Jurkat, Clone E6-1 (cell line): ENCODE results near the gene TMIE.
"Not testable (repeated sequence)": the region's sequence is repeated elsewhere in the genome, so short reads cannot be mapped to it uniquely, and the experiment has no call there.

ENCODE experiments used
- DNase-seq: peaks from one replicate; pipeline ENCODE4 v3.0.0-alpha.2; 2011; ENCODE audit warnings: low read depth, low spot score
- H3K4me3 ChIP-seq: 2 replicates; pipeline ENCODE4 v1.5.1; 2011; ENCODE audit warnings: mild to moderate bottlenecking, low read length, control low read depth, moderate library complexity

TMIE gene

DNA sequence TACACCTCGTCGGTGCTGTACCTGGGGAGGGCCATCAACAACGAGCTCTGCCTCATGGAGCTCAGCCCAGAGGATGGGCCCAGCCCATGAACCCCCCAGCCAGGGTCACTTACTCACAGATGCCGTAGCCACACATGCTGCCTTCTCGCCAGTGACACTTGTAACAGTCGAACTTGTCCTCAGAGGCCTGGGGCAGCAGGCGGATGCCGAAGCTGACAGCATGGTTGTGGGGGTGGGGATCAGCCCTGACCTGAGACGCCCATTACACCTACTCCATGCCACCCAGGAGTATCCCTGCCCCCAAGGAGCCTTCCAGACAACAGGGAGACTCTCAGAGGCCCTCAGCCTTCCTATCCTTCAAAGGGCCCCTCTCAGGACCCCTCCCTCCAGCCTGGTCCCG lies 19.8 kb upstream of the TMIE start:
- H3K4me3 ChIP-seq, result no peak overlapping the region
- no peak for DNase-seq

DNA sequence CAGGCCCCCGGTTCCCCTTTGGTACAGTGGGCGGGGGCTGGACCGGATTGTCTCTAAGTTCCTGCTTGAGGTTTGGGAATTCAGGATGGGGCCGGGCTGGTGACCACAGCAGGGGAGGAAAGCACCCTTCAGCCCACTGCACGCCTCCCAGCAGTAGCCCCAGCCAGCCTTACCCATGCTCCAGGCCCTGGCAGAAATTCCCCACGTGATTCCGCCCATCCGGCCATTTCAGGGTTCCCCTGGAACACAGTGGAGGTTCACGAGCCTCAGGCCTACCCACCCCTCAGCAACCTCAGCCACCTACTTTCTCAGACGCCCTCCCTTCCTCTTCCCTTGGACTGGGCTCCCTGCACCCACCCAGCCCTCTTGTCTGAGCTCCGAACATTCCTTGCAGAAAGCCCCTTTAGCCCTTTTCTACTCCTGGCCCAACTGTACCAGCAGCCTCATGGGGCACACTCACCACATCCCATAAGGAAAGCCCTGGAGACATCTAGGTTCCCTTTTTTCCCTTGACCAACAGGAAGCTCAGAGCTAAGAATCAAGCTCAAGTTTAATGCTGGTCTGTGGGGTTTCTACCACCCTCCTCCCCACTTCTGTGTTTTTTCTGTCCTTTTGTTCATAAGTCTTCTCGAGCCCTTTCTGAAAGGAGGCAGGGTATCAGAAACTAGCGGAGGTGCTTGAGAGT lies 19.2 kb upstream of the TMIE start:
- H3K4me3 ChIP-seq, result no peak overlapping the region
- DNase-seq, result no peak

DNA sequence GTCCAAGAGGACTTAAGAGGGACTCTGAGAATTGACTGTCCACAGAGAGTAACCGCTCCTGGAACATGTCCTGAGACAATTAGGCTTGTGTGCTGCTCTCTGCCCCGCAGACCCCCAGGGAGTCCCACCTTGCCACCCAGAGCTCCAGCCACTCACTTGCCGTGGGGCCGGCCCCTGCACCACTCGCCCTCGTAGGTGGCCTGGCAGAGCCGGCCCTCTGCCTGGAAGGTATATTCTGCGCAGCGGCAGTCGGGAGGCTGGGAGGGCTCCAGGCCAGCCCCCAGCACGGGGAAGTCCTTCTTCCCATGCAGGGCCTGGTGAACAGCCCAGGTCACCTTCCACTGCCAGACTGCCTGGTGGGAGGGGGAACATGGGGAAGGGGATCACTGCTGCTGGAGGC lies 18.2 kb upstream of the TMIE start:
- H3K4me3 ChIP-seq, result no peak overlapping the region
- DNase-seq, result no peak

DNA sequence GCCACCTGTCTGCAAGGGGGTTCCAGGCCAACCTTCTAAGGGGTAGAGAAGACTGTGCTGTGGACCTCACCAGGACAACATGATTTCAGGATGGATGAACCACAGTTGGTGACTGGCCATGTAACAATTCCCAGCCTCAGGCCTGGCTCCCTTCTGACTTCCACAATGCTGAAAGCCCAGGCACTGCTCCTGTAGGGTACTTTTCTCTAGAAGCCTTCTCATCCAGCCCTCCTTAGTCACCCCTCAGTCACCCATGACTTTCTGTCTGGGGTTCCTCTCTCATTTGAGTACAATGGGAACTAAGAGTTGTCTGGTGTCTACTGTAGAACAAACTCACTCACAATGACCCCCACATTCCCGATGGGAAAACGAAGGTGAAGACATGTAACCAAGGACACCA lies 16.3 kb upstream of the TMIE start:
- DNase-seq, result no peak
- no peak overlapping the region for H3K4me3 ChIP-seq

DNA sequence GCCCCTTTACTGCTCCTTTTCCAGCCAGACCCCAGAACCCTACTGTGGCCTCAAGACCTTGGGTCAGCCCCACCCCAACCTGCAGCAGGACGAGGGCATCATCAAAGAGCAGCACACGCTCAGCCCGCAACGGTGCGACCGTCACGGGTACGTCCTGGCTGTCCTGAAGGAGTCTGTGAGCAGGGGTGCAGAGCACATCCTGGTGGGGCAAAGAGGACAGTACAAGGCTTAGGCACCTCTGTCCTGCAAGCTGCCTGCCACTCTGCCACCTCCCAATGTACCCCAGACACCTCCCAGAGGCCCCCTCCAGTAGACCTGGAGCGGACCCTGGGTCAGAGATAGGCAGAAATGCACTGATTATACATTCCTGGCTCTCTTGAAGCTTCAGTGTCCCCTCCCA lies 15.7 kb upstream of the TMIE start:
- DNase-seq, result no peak
- no peak overlapping the region for H3K4me3 ChIP-seq

DNA sequence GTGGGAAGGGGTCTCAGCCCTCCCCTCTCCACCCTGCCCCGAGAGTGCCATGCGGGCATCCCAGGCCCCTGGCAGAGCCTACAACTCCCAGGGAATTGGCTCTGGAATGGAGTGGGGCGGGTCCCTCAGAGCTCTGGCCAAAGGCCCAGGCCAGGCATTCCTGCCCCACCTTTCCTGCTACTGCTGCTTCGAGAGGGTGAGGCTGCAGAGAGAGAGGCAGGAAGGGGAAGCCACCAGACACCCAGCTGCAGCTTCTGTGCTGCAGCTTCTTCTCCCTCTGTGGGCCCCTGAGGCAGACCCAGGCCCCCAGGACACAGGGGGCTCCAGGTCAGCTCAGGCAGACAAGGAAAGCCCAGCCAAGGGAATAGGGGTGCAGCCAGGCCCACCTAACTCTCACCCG lies 10.4 kb upstream of the TMIE start:
- no peak overlapping the region for H3K4me3 ChIP-seq
- no peak for DNase-seq

DNA sequence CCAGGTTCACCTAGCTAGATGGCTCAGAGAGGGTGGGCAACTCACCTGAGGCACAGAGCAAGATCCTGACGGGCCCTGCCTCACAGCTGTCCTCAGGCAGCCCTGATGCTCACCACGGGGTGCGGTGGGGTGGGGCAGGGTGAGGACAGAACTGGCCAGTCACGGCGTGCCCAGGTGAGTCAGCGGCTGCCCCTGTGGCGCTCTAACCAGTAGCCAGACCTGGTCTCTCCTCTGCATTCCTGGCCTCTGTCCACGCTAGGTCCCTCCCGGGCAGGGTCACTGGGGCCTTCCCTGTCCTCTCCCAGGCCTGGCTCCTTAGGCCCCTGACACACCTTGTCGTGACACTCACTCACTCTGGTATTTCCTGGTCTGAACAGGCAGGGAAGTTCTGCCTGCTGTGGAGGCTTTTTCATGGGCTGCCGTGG lies 8.6 kb upstream of the TMIE start:
- no peak for DNase-seq
- H3K4me3 ChIP-seq, result no peak overlapping the region

DNA sequence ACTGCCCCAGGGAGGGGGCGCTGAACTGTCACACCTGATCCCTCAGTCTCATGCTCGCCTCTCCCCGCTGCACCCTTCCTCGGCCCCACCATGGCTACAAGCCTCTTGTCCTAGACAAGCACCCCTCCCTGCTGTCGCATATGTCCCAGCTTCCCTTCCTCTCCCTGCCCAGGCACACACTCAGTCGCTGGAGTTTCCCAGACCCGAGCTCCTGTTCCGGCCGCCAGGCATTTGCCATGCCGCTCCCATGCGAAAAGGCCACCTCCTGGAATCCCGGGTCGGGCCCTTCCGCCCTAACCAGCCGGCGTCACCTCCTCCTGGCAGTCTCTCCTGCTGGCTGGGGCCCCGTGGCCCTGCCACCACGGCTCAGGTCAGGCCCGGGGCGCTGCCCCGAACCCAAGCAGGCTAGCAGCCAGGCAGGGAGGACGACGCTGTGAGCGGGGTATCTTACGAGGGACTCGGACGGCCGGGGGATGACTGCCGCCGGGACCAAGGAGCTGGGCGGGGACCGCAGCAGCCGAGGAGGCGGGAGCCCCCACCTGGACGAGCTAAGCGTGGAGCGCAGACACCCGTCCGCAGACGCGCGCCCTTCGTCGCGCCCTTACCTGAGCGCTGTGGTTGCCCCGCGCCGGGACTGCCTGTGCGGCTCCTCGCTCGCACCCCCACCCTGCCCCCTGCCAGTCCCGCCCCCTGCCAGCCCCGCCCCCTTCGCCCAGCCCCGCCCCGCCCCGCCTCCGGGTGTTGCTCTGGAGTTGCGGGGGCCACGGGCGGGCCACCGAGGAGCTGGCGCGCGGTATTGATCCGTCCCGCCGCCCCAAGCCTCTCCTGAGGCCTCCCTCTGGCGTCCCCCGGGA lies 7.9 kb upstream of the TMIE start, which contains the start of gene ALS2CL:
ALS2CL (minus strand) TSS at position 642 of the 854 bp plus-strand sequence. CDS start 4,239 bp downstream, outside the sequence.
- DNase-seq, result peak; percentile 21
- peak within 1 kb of the TSS; percentile 46 for H3K4me3 ChIP-seq

DNA sequence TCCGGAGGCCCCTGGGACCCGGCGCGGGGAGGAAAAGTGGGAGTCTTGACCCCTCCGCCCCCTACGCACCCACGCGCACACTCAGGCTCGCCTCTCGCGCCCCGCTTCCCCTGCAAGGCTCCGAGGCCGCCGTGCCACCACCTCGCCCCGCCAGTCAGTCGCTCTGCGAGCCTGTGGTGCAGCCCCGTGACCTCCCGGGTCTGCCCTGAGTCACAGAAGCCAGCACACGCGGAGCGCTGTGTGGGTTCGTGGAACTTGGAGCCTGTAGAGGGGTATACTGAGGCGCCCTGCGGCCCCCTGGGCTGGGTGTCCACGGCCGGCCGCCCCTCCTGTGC lies 7.3 kb upstream of the TMIE start:
- DNase-seq, result no peak
- peak overlapping the region; percentile 16 for H3K4me3 ChIP-seq

DNA sequence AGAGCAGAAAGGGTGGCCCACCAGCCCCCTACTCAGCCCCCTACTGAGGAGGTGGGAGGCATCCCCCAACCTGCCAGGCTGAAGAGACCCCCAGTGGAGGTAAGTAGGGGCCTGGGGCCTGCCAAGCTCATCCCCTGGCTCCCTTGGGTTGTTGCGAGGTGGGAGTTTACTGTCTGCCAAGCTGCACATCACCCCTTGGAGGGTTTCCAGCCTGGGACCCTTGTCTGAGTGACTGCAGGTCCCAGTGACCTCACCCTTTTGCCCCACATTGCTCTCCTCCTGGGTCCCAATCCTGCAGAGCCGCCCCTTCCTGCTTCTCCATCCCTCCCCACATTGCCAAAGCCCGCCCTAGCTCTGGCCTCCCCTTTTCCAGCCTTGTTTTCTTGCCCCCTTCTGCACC lies 6.7 kb upstream of the TMIE start:
- H3K4me3 ChIP-seq, result no peak overlapping the region
- DNase-seq, result no peak

DNA sequence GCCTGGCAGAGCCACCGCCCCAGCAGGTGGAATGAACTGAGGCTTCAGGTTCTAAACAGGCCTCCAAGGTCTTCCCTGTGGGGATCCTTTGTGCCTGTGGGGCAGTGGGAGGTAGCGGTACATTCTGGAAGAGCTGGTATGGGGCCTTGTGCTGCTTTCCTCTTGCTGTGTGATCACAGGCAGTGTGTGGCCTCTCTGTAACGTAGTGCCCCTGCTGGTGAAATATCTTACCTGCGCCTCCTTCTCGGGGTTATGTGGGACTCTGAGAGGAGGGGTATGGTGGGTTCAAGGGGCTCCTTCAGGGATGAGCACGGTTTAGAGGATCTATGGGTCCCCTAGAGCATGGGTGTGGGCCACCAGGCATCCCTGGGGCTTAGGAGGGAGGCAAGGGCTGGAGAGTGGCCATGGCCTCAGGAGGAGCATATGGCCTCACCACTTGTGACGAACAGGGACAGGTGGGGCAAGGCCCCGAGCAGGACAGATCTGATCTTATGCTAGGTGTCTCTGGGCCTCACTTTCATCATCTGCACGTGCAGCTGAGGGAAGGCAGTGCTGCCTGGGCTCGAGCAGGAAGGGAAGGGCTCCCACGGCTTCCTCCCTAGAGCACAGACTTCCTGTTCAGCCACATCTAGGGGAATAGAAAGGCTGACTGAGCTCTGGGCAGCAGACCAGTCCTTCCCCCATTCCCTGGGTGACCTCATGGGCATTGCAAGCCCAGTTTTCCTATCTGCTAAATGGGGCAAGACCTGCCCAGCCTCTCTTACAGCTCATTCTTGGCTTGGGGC lies 5.8 kb upstream of the TMIE start:
- no peak overlapping the region for H3K4me3 ChIP-seq
- peak; percentile 83 for DNase-seq

DNA sequence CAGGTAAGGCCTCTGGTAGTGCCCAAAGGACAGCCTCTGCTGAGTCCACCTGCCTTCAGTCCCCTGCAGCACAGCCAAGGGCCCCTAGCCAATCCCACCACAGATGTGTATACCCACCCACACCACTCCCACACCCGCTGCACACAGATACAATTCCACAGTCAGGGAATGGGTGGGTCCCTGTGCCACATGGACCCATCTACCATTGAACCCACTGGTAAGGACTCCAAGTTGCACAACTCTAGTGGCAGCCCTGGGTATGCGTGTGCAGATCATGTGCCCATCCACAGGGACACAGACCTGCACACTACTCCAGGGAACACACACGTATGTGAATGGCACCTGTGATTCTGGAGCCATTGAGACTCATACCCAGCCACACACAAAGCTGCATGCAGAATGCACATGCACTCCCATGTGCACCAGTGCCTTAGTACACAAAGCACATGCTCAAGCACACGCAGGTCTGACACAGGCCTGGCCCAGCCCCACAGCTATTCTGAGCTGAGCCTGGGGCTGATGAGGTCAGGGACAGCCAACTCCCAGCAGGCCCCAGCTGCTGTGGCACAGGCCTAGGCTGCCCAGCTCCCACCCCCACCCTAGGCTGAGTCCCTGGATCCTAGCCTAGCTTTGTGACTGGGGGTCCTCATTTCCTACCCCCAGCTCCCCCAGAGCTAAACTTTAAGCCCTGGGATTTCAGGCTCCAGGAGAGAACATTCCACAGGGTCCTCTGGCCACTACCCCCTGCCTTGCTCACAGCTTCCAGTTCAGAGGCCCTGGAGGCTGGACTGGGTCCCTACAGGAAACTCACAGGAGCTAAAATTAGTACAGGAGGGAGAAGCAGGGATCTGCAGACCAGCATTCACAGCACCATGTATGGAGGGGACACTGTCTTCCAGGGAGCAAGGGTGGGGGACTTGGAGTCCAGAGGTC lies 5.0 kb upstream of the TMIE start:
- no peak overlapping the region for H3K4me3 ChIP-seq
- no peak for DNase-seq

DNA sequence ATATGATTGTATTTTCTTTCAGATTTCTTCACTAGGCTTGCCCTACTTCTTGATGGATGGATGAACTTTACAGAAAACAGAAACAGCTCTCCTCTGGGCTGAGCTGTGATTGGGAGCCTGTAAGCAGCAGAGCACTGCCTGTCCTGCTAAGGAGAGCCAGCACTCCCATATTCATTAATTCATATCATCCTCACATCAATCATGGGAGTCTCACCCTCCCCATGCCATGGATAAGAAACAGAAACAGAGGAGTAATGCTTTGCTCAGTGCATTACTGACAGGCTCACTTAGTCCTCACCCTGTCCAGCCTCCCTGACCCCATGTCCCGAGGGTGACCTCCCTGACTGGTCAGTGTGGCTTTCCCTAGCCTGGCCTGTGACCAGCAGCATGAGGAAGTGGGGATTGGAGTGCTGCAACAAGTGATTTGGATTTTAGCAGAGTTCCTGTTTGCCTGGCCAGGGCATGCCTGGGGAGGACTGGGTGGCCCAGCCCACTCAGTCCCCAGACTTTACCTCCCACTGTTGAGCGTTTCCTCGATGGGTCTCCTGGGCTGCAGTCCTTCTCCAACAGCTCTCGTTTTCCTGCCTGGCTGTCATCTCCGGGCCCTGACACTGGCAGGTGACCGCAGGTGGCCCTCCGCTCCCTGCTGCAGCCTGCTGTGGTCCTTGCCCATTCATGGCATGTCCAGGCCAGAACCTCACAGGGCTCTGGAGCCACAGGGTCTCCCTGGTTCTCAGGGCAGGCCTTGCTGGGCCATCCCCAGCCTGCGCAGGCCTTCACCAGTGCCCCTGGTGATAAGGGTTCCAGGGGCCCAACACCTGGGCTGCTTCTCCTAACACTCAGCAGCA lies 1.3 kb upstream of the TMIE start:
- no peak overlapping the region for H3K4me3 ChIP-seq
- no peak for DNase-seq

DNA sequence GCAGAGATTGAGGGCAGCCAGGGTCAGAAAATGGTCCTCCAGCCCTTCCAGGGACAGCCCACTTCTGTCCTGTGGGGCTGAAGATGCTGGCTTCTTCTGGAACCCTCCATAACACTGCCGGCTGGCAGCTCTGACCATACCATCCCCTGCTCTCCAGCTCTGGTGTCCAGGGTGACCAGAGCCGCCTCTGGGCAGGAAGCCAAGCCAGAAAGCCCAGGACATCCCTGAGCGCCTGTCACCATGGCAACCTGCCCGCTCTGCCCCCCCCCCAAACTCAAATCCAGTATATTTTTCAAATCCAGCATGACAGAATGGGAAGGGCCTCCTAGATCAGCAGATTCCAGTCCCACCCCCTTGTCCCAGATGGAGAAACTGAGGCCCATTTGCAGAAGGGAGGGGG lies 420 bp upstream of the TMIE start:
- no peak for DNase-seq
- no peak overlapping the region for H3K4me3 ChIP-seq

DNA sequence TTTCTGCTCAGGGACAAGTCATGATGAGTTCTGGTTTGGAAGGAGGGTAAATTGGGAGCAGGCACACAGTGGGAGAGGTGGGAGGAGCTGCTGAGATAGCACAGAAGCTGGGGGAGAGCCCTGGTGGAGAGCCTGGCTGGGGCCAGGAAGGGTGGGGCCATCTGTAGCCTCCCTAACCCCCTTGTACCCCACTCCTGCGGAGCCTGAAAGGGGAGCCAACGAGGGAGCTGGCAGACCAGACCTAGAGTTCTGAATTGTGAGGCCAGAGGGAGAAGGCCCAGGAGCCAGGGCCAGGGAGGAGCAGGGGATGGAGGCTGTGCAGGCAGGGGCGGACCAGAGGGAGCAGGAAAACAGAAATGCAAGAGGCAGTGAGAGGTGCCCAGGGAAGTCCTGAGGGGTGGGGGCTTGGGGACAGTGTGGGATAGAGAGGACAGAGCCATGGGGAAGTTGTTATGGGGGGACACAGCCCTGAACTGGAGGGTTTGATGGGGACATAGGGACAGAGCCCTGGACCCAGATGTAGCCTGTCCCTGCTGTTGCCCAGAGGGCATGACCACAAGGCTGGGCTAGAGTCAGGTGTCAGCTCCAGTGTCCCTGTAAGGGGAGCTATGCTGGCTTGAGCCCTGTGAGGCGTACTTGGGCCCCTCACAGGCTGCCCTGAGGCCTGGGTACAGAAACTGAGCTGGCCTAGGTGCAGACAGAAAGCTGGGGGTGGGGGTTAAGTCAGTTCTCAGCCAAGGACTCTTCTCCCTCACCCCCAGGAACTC lies 1.2 kb downstream of the TMIE start:
- no peak for DNase-seq
- no peak overlapping the region for H3K4me3 ChIP-seq

DNA sequence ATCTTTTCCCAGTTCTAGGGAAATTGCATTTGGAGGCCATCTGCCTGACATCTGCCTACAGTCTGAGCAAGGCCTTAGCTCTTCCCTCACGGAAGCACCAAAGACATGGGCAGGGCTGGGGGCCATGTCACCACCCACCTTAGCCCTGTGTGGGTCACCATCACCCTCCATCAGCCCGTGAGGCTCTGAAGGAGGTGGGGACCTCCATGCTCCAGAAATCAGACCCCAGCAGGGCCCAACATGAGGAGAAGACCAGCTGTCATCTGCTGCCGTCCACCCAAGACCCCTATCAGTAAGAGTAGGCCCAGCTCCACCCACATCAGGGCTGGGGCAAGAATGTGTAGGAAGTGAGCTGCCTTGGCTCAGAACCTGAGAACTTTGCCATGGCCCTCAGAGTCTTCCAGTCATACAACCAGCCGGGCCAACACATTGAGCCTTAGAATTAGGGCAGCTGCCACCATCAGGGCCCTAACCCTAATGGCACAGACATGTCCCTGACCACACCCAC lies 1.9 kb downstream of the TMIE start:
- no peak overlapping the region for H3K4me3 ChIP-seq
- no peak for DNase-seq

DNA sequence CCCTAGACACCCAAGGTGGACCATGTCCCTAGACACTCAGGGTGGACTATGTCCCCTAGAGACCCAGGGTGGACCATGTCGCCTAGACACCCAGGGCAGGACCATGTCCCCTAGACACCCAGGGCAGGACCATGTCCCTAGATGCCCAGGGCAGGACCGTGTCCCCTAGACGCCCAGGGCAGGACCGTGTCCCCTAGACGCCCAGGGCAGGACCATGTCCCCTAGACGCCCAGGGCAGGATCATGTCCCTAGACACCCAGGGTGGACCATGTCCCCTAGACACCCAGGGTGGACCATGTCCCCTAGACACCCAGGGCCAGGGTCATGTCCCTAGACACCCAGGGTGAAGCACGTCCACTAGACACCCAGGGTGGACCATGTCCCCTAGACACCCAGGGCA lies 3.2 kb downstream of the TMIE start:
- not testable (repeated sequence) for H3K4me3 ChIP-seq, DNase-seq
